NOMO-1 treated with DMSO at 0.1 percent for 48 hours (cell line): ENCODE measurements around the gene ACADSB.

ENCODE experiments used
- DNase-seq: peaks from one replicate; lab custom pipeline; 2025; ENCODE audit not compliant: unreplicated experiment; lab: John Stamatoyannopoulos, UW

ACADSB gene

GRCh38 chr10:123038782-123039631 is 30.2 kb downstream of the ACADSB start:
- peak; percentile 26 for DNase-seq

DNA sequence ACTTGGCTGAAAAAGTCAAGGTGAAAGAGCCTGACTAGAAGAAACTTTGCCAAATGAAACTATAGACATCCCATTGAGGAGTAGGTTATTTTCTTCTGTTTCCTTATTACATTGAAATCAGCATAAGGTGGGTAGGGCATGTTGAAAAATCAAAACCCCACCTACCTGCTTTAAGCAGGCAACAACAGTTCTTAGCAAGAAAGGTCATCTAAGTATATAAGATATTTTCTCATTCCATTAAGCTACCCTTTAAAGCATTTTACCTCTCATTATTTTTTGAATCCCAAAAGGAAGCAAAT is 30.8 kb downstream of the ACADSB start:
- no peak for DNase-seq

DNA sequence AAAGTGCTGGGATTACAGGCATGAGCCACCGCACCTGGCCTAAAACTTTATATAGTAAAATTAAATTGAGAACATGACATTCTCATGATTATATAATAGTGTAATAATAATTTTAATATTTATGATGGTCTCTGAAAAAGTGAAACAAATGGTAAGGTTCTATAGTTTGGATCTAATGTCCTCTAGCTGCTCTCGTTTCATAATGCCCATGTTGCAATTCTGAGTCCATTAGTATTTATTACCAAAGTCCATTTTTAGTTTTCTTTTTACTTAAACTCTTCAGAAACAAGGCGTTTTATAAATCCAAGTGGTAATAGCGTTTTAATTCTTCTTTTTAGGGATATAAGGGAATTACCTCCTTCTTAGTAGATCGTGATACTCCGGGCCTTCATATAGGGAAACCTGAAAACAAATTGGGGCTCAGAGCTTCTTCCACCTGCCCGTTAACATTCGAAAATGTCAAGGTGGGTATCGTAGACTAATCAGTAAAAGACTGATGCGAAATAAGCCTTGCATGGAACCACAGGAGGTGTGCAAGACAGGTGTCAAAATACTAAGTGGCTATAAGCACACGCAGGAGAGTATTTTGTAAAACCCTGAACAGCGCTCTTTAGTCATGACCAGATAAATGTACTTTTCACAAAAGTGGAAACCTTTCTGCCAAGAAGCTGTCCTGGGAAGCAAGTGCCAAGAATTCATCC is 34.1 kb downstream of the ACADSB start:
- no peak for DNase-seq

DNA sequence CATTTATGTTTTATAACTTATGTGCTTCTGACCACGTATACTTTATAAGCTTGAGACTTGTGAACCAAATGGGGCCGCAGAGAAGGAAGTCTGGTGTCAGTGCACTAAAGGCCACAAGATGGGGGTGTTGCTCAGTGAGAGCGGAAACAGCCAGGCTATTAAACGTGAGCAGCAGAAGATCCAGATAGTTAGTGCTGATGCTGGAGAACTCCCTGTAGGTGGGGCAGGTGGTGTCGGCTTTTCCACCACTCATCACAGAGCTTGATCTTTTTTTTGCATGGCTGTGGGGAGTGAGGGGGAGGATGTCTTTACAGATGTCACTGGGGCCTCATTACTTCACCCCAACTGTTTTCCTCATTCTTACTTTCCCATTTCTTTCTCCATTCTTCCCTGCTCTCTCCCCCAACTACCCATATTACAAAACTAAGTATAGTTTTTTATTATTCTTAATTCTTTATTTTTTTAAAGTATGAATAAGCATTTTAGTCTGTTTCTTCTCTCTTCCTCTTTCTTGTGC is 34.7 kb downstream of the ACADSB start:
- DNase-seq: peak; percentile 60

DNA sequence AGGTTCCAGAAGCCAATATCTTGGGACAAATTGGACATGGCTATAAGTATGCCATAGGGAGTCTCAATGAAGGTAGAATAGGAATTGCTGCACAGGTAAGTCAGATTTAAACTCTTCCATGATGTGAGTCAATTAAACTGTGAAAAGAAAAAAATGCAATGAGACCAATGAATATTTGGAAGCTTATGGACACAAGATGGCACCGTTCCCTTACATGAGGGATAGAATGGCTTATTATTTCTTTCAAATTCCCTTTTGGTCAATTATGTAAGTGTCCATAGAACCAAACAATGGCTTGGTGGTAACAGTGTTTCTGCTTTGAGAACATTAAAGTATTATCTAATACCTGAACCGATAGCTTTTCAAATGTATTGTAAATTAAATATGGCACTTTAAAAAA is 35.6 kb downstream of the ACADSB start:
- DNase-seq: peak; percentile 2

- DNase-seq: no peak
Measured at GRCh38 chr10:123045961-123046731, 37.3 kb downstream of the ACADSB start.

- DNase-seq: no peak
Measured at GRCh38 chr10:123057968-123058367, 49.2 kb downstream of the ACADSB start.

GRCh38 chr10:123061865-123062264 is 53.1 kb downstream of the ACADSB start:
- DNase-seq: no peak

- DNase-seq: no peak
Measured at GRCh38 chr10:123062726-123063125, 53.9 kb downstream of the ACADSB start.

GRCh38 chr10:123068087-123068853 is 59.5 kb downstream of the ACADSB start:
- no peak for DNase-seq

GRCh38 chr10:123069246-123069986 is 60.6 kb downstream of the ACADSB start:
- DNase-seq: no peak

- DNase-seq: no peak
Measured at GRCh38 chr10:123073187-123073586, 64.4 kb downstream of the ACADSB start.

DNA sequence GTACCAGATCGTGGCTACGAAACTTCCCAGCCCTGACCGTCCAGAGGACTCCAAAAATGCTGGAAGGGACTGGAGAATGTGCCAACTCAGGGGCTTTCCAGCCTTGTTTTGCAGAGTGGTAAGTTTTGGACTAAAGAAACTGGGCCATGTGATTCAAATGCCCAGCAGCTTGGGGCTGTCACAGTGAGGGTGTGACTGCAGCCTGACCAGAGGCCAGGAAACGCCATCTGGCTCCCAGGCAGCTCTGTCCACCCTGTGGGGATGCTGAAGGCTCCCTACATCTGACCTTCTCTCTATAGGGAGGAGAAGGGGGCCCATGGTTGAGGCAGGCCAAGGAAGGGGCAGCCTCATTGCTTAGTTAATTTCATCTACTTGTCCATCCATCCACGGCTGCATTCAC is 65.4 kb downstream of the ACADSB start:
- DNase-seq: no peak

DNA sequence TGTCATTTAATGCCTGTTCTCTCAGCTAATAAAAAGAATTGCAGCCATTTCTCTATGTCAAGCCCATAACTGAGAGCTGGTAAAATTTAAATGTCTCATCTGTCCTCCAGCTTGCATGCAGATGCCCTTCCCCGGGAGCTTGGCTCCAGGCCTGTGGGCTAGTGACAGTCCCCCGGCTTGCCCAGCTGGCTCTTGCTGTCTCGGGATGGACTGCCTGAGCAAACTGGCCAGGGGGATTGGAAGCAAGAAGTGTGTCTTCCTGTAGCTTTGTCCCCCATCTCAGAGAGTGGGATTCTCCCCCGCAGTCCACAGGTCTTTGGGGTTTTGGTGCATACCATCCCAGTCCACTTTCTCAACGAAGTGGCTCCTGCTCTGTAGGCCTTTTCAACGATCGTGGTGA is 73.1 kb downstream of the ACADSB start:
- no peak for DNase-seq

DNA sequence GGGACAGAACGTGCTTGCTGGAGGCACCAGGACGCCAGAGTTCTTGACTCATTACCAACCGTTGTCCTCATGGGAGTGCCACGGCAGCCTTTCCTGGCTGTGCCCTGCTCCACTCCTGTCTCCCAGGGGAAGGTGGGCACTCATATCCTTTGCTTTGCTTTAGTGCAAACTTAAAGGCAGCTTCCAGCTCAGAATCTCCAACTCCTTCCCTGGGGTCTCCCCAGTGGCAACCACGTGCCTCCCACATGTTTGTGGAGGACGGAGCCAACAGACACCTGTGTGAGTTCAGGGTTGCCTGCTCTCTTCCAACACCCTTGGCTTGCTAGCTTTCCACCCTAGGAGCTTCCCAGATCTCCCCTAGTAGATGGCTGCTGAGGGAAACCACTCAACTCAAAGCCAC is 75.0 kb downstream of the ACADSB start:
- no peak for DNase-seq

- no peak for DNase-seq
Measured at GRCh38 chr10:123086281-123086680, 77.5 kb downstream of the ACADSB start.

DNA sequence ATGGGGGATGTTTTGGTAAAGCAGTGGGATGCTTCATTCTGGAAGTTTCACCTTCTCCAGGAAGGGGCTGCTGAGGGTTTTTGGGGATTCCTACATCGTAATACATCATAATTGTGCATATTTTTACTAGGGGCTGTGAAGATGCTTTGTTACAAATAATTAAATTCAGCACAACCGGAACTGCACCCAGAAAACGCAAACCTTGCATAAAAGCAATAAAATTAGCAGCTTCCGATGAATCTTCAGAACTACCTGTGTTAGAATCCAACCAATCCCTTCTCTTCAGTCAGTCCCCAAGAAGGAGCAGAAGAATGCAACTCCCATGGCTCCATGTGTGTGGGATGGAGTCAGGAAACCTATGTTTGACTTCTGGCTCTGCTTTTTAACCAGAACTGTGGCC is 78.5 kb downstream of the ACADSB start:
- no peak for DNase-seq

- no peak for DNase-seq
Measured at GRCh38 chr10:123087786-123088185, 79.0 kb downstream of the ACADSB start.

- DNase-seq: no peak
Measured at GRCh38 chr10:123092635-123093414, 84.0 kb downstream of the ACADSB start.
